ENCODE measurements around the gene LYPD6B.

LYPD6B gene

GRCh38 chr2:149192427-149192826, 153.9 kb downstream of the LYPD6B start:
- H3K4me1 ChIP-seq (ENCODE audit: insufficient read depth, low read length, severe bottlenecking): no peaks in the 10 kb centered on the region
- TF ChIP-seq CTCF (IDR thresholded peaks at IDR 0.05; ENCODE audit: low read length) (no peak), EZH2 (IDR thresholded peaks at IDR 0.05; ENCODE audit: borderline replicate concordance, low read length) (no peak)
- H3K9me3 ChIP-seq (ENCODE audit: low read length): no peaks in the 10 kb centered on the region
- H3F3A ChIP-seq (ENCODE audit: insufficient read depth, low read length): no peaks in the 10 kb centered on the region
- H4K20me1 ChIP-seq (ENCODE audit: insufficient read depth, low read length): no peaks in the 10 kb centered on the region
- H3K79me2 ChIP-seq (ENCODE audit: insufficient read depth, low read length): no peaks in the 10 kb centered on the region
- no peak overlapping the region for H3K27ac ChIP-seq (ENCODE audit: low read depth, low read length, poor library complexity, severe bottlenecking)
- no peak overlapping the region for H3K4me2 ChIP-seq (ENCODE audit: low read length)
- no peaks in the 10 kb centered on the region for H3K36me3 ChIP-seq (ENCODE audit: insufficient read depth, low read length)
- no peaks in the 10 kb centered on the region for H3K9me2 ChIP-seq (ENCODE audit: low read depth, low read length)
- no peak overlapping the region for H3K4me3 ChIP-seq (ENCODE audit: low read depth, low read length, poor library complexity, severe bottlenecking)
- no peaks in the 10 kb centered on the region for H3K27me3 ChIP-seq (ENCODE audit: insufficient read depth, low read length)
- no peak overlapping the region for H3K9ac ChIP-seq (ENCODE audit: low read length)
- H2AFZ ChIP-seq (ENCODE audit: low read length): no peak overlapping the region

- H4K20me1 ChIP-seq (ENCODE audit: insufficient read depth, low read length): no peaks in the 10 kb centered on the region
- no peaks in the 10 kb centered on the region for H3K27me3 ChIP-seq (ENCODE audit: insufficient read depth, low read length)
- H3K9me3 ChIP-seq (ENCODE audit: low read length): no peaks in the 10 kb centered on the region
- no peak overlapping the region for H2AFZ ChIP-seq (ENCODE audit: low read length)
- no peaks in the 10 kb centered on the region for H3K9me2 ChIP-seq (ENCODE audit: low read depth, low read length)
- no peaks in the 10 kb centered on the region for H3K79me2 ChIP-seq (ENCODE audit: insufficient read depth, low read length)
- H3K27ac ChIP-seq (ENCODE audit: low read depth, low read length, poor library complexity, severe bottlenecking): no peak overlapping the region
- no peaks in the 10 kb centered on the region for H3K4me1 ChIP-seq (ENCODE audit: insufficient read depth, low read length, severe bottlenecking)
- TF ChIP-seq EZH2 (IDR thresholded peaks at IDR 0.05; ENCODE audit: borderline replicate concordance, low read length): no peak
- no peak for TF ChIP-seq CTCF (IDR thresholded peaks at IDR 0.05; ENCODE audit: low read length)
- no peaks in the 10 kb centered on the region for H3F3A ChIP-seq (ENCODE audit: insufficient read depth, low read length)
- H3K4me3 ChIP-seq (ENCODE audit: low read depth, low read length, poor library complexity, severe bottlenecking): no peak overlapping the region
- H3K9ac ChIP-seq (ENCODE audit: low read length): no peak overlapping the region
- H3K4me2 ChIP-seq (ENCODE audit: low read length): no peak overlapping the region
- no peaks in the 10 kb centered on the region for H3K36me3 ChIP-seq (ENCODE audit: insufficient read depth, low read length)
Measured at GRCh38 chr2:149200109-149200520, 161.6 kb downstream of the LYPD6B start.

GRCh38 chr2:149204686-149205085, 166.2 kb downstream of the LYPD6B start:
- Histone ChIP-seq H3K27me3 (ENCODE audit: insufficient read depth, low read length) (no peaks in the 10 kb centered on the region), H4K20me1 (ENCODE audit: insufficient read depth, low read length) (no peaks in the 10 kb centered on the region), H3F3A (ENCODE audit: insufficient read depth, low read length) (no peaks in the 10 kb centered on the region), H3K9ac (ENCODE audit: low read length) (no peak overlapping the region), H3K36me3 (ENCODE audit: insufficient read depth, low read length) (no peaks in the 10 kb centered on the region), H3K4me3 (ENCODE audit: low read depth, low read length, poor library complexity, severe bottlenecking) (no peak overlapping the region), H3K9me3 (ENCODE audit: low read length) (no peaks in the 10 kb centered on the region), H3K9me2 (ENCODE audit: low read depth, low read length) (no peaks in the 10 kb centered on the region), H3K4me1 (ENCODE audit: insufficient read depth, low read length, severe bottlenecking) (no peaks in the 10 kb centered on the region), H2AFZ (ENCODE audit: low read length) (no peak overlapping the region), H3K27ac (ENCODE audit: low read depth, low read length, poor library complexity, severe bottlenecking) (no peak overlapping the region), H3K4me2 (ENCODE audit: low read length) (no peak overlapping the region), H3K79me2 (ENCODE audit: insufficient read depth, low read length) (no peaks in the 10 kb centered on the region)
- TF ChIP-seq CTCF (IDR thresholded peaks at IDR 0.05; ENCODE audit: low read length) (no peak), EZH2 (IDR thresholded peaks at IDR 0.05; ENCODE audit: borderline replicate concordance, low read length) (no peak)

All from OCI-LY1 (cell line).